Endothelial cell of umbilical vein (primary cell): ENCODE measurements around the gene IL36B. TPM values are rescaled to one million over a fixed set of nuclear protein-coding genes. Genes with fewer than 3 reads are reported as not detected.

Experiments used
- Bru-seq: library from RNA; stranded (reverse); fragments of 400-500 nt; gene quantifications from one replicate; lab custom pipeline; 2021; lab: Mats Ljungman, UMichigan
- BruChase-seq, 2 experiments: library from RNA; stranded (reverse); fragments of 400-500 nt; gene quantifications; one replicate each; lab custom pipeline; 2021; lab: Mats Ljungman, UMichigan
- BruUV-seq: library from RNA; stranded (reverse); fragments of 400-500 nt; replicated peaks from 2 replicates; lab custom pipeline; 2021; lab: Mats Ljungman, UMichigan
- CTCF ChIA-PET: fragments of 300-600, 350-600 bp; sonication (Branson Sonifier 250); formaldehyde crosslinking; loops from one replicate; lab custom pipeline; 2021; ENCODE audit warnings: antibody characterized with exemption, inconsistent platforms; lab: Charles Lee
- POLR2A ChIA-PET: fragments of 300-600, 350-600 bp; sonication (Branson Sonifier 250); formaldehyde crosslinking; loops from one replicate; lab custom pipeline; 2021; ENCODE audit warnings: antibody characterized with exemption, inconsistent platforms; lab: Charles Lee
- DNase-seq: peaks from one replicate; pipeline ENCODE4 v3.0.0-alpha.2; 2011; ENCODE audit warnings: low read depth, low spot score
- FAIRE-seq: peaks from 2 replicates; lab custom pipeline; 2011; peaks lifted over from hg19 to GRCh38; lab: Jason Lieb, UNC
- H2AFZ ChIP-seq: 2 replicates; pipeline ENCODE4 v1.6.0; 2012; ENCODE audit warnings: low read depth, low read length, control low read depth, inconsistent platforms
- H3K27ac ChIP-seq: 2 replicates; pipeline ENCODE4 v1.5.1; 2011; ENCODE audit warnings: low read depth, mild to moderate bottlenecking, control low read depth, low read length, moderate library complexity; ENCODE audit not compliant: insufficient read depth
- H3K27me3 ChIP-seq, 2 experiments: 2 replicates each; pipeline versions ENCODE4 v1.6.0 to v1.6.1; 2011; ENCODE audit warnings: low read length in 2 of 2, mixed read lengths in 1 of 2; ENCODE audit not compliant: control insufficient read depth in 2 of 2, insufficient read depth in 2 of 2
- H3K36me3 ChIP-seq, 2 experiments: 2 replicates in 1 of 2; 3 replicates in 1 of 2; pipeline ENCODE4 v1.5.1; 2011; ENCODE audit warnings: low read length in 2 of 2, mild to moderate bottlenecking in 1 of 2, moderate library complexity in 1 of 2; ENCODE audit not compliant: control insufficient read depth in 2 of 2, insufficient read depth in 2 of 2; ENCODE audit errors: extremely low read depth in 1 of 2
- H3K4me1 ChIP-seq: 3 replicates; pipeline ENCODE4 v1.5.1; 2011; ENCODE audit warnings: mild to moderate bottlenecking, low read length; ENCODE audit not compliant: control insufficient read depth, insufficient read depth; ENCODE audit errors: extremely low read depth
- H3K4me2 ChIP-seq: 2 replicates; pipeline ENCODE4 v1.6.1; 2011; ENCODE audit warnings: low read length, control low read depth, mixed read lengths; ENCODE audit not compliant: insufficient read depth
- H3K4me3 ChIP-seq, 3 experiments: fragments of 200-600 bp in 1 of 3; sonication (generic), shearing (Covaris generic) in 1 of 3; replicated peaks in 1 of 3; 2 replicates each; pipeline ENCODE4 v1.5.1; 2011 to 2016; ENCODE audit warnings: control low read depth in 3 of 3, low read length in 3 of 3, mild to moderate bottlenecking in 2 of 3, inconsistent platforms in 1 of 3, low read depth in 1 of 3, moderate library complexity in 1 of 3; ENCODE audit not compliant: insufficient read depth in 1 of 3
- H3K79me2 ChIP-seq: 2 replicates; pipeline ENCODE4 v1.6.0; 2012; ENCODE audit warnings: low read length, inconsistent platforms; ENCODE audit not compliant: control insufficient read depth, insufficient read depth
- H3K9ac ChIP-seq: replicated peaks from 2 replicates; pipeline ENCODE3; 2011; ENCODE audit warnings: low read length, control low read depth; ENCODE audit not compliant: insufficient read depth; ENCODE audit errors: extremely low read depth
- H3K9me1 ChIP-seq: replicated peaks from 3 replicates; pipeline ENCODE4 v1.6.0; 2011; ENCODE audit warnings: mild to moderate bottlenecking, low read length; ENCODE audit not compliant: control insufficient read depth, insufficient read depth; ENCODE audit errors: extremely low read depth
- H3K9me3 ChIP-seq: replicated peaks from 2 replicates; pipeline ENCODE4 v1.5.1; 2012; ENCODE audit warnings: low read length, inconsistent platforms; ENCODE audit not compliant: control insufficient read depth, insufficient read depth
- H4K20me1 ChIP-seq: replicated peaks from 2 replicates; pipeline ENCODE3; 2011; ENCODE audit warnings: mild to moderate bottlenecking, low read length; ENCODE audit not compliant: control insufficient read depth, insufficient read depth; ENCODE audit errors: extremely low read depth
- EZH2 ChIP-seq: IDR thresholded peaks from 2 replicates; pipeline ENCODE4 v1.6.1; 2012; ENCODE audit warnings: borderline replicate concordance, low read depth, mild to moderate bottlenecking, moderate library complexity, low read length, inconsistent platforms; ENCODE audit not compliant: severe bottlenecking
- FOS ChIP-seq: IDR thresholded peaks from 2 replicates; pipeline ENCODE4 v1.6.1; 2011; ENCODE audit warnings: mild to moderate bottlenecking, low read length, moderate library complexity, borderline replicate concordance; ENCODE audit not compliant: insufficient read depth
- GATA2 ChIP-seq: IDR thresholded peaks from 2 replicates; pipeline ENCODE4 v1.7.0; 2011; ENCODE audit warnings: low read depth, mild to moderate bottlenecking, moderate library complexity, mixed read lengths, low read length; ENCODE audit not compliant: insufficient read length, insufficient read depth
- JUN ChIP-seq: IDR thresholded peaks from 2 replicates; pipeline ENCODE4 v1.6.1; 2011; ENCODE audit warnings: borderline replicate concordance, low read depth; ENCODE audit not compliant: insufficient read length, insufficient read depth
- MYC ChIP-seq: IDR thresholded peaks from one replicate; pipeline ENCODE4 v1.6.1; 2011; ENCODE audit warnings: mild to moderate bottlenecking, low read depth, low read length
- POLR2A ChIP-seq: IDR thresholded peaks from 2 replicates; pipeline ENCODE4 v1.6.1; 2012; ENCODE audit warnings: low read depth, mild to moderate bottlenecking, control low read depth, low read length
- POLR2AphosphoS5 ChIP-seq: IDR thresholded peaks from 2 replicates; pipeline ENCODE4 v1.6.1; 2012; ENCODE audit warnings: low read depth, mild to moderate bottlenecking, control low read depth, low read length, moderate library complexity; ENCODE audit not compliant: insufficient read depth
- dilution Hi-C: fragments of 300-500 bp; cut with MboI; formaldehyde crosslinking; loops from one replicate; pipeline ENCODE4 v1.15.0; 2019; ENCODE audit warnings: low sequenced_read_pairs; ENCODE audit not compliant: extremely low pct_ligation_motif_present
- intact Hi-C: fragments of 100-400 bp; cut with micrococcal nuclease; formaldehyde crosslinking; loops from one replicate; pipeline ENCODE4 v1.10.0; 2022
- long read RNA-seq: library from polyadenylated mRNA; stranded (forward); transcript quantifications from one replicate; pipeline ENCODE4 v2.0.0, GENCODE V29; 2021
- polyA minus RNA-seq, 3 experiments: library from RNA; depleted of rRNA, polyadenylated mRNA; stranded (reverse); fragments of >200 nt; gene quantifications; 1 replicate in 1 of 3; 2 replicates in 2 of 3; pipeline ENCODE4 v1.2.3, GENCODE V29; 2011
- polyA plus RNA-seq, 4 experiments: library from polyadenylated mRNA; depleted of rRNA in 3 of 4; stranded (reverse) in 3 of 4; unstranded in 1 of 4; fragments of >200 nt; gene quantifications; 2 replicates each; pipeline versions ENCODE4 v1.2.1 to v1.2.3, GENCODE V29; 2011 to 2012; ENCODE audit warnings: missing spikeins in 1 of 4
- total RNA-seq: library from RNA; stranded (reverse); gene quantifications from 2 replicates; pipeline ENCODE4 v1.2.3, GENCODE V29; 2021
- TF ChIP-seq, protein P1 (sequence below), 2 donors: IDR thresholded peaks; 1 replicate in 1 of 2; 2 replicates in 1 of 2; pipeline ENCODE4 v1.5.1; 2011; ENCODE audit warnings: low read length in 2 of 2, mild to moderate bottlenecking in 2 of 2, moderate library complexity in 2 of 2, control low read depth in 1 of 2, inconsistent platforms in 1 of 2, low read depth in 1 of 2; ENCODE audit not compliant: insufficient read depth in 1 of 2; ENCODE audit errors: extremely low read depth in 1 of 2
- TF ChIP-seq, protein P2 (sequence below): IDR thresholded peaks from 2 replicates; pipeline ENCODE4 v1.6.1; 2011; ENCODE audit not compliant: insufficient read depth, insufficient read length

The IL36B gene
- total RNA-seq = not detected in 2 replicates
- not detected in 2 replicates for polyA plus RNA-seq
- polyA plus RNA-seq (2011; cell fraction: cytosol; rRNA removed) = not detected in 2 replicates
- not detected in 2 replicates for polyA plus RNA-seq (2011; cell fraction: nucleus; rRNA removed)
- not detected in 2 replicates for polyA plus RNA-seq (2012)
- polyA minus RNA-seq = not detected in 2 replicates
- not detected for polyA minus RNA-seq (2011; cell fraction: cytosol; rRNA and poly(A)+ RNA removed)
- polyA minus RNA-seq (2011; cell fraction: nucleus; rRNA and poly(A)+ RNA removed) = not detected in 2 replicates
- Bru-seq, nascent RNA = not detected
- not detected for BruChase-seq, experiment 1, labeled RNA remaining after a 6-hour chase
- not detected for BruChase-seq, experiment 2, labeled RNA remaining after a 2-hour chase
- long read RNA-seq = 0 reads

DNA sequence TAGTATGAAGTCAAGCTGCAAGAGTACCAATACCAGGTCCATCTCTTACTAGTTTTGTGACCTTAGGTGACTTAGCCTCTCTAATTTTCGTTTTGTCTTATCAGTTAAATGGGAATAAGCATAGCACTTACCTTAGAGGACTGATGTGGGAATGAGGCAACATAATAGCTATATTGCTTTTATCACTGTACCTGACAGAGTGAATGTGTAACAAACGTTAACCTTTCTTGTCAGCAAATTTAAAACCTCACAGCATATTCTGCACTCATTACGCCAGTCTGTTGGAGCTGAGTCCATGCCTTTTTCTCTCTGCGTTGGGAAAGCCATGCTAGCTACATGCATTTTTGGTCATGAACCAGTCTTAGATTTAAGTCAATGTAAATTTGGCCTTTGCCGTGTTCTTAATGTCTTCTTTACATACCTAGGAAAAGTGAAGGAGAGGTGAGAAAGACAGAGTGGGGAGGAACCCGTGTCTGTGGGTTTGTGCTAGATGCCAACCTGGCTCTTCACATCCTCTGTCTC lies at the start of gene IL36B:
Gene IL36B, minus strand, starts transcription at position 472 of the 522 bp plus-strand sequence.
- H3K4me3 ChIP-seq = no peak within 1 kb of the TSS
- DNase-seq (no peak), FAIRE-seq (no peak)
- dilution Hi-C loops (no loop called here), intact Hi-C loops (no loop called here)
- no peak within 1 kb of the TSS for H3K4me2 ChIP-seq
- no peak within 1 kb of the TSS for H3K27ac ChIP-seq
- no peaks in the 10 kb centered on the region for H4K20me1 ChIP-seq
- TF ChIP-seq, protein P1, sequence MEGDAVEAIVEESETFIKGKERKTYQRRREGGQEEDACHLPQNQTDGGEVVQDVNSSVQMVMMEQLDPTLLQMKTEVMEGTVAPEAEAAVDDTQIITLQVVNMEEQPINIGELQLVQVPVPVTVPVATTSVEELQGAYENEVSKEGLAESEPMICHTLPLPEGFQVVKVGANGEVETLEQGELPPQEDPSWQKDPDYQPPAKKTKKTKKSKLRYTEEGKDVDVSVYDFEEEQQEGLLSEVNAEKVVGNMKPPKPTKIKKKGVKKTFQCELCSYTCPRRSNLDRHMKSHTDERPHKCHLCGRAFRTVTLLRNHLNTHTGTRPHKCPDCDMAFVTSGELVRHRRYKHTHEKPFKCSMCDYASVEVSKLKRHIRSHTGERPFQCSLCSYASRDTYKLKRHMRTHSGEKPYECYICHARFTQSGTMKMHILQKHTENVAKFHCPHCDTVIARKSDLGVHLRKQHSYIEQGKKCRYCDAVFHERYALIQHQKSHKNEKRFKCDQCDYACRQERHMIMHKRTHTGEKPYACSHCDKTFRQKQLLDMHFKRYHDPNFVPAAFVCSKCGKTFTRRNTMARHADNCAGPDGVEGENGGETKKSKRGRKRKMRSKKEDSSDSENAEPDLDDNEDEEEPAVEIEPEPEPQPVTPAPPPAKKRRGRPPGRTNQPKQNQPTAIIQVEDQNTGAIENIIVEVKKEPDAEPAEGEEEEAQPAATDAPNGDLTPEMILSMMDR (IDR thresholded peaks at IDR 0.05; ENCODE audit: extremely low read depth in 1 of 2, insufficient read depth in 1 of 2, low read depth in 1 of 2, low read length in 2 of 2) = no peak
- TF ChIP-seq FOS (no peak), JUN (no peak), POLR2AphosphoS5 (no peak), EZH2 (no peak), GATA2 (no peak), MYC (no peak), POLR2A (no peak)
- TF ChIP-seq, protein P2, sequence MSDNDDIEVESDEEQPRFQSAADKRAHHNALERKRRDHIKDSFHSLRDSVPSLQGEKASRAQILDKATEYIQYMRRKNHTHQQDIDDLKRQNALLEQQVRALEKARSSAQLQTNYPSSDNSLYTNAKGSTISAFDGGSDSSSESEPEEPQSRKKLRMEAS = no peak
- no peaks in the 10 kb centered on the region for H3K79me2 ChIP-seq
- no peaks in the 10 kb centered on the region for H3K36me3 ChIP-seq
- no peak within 1 kb of the TSS for H2AFZ ChIP-seq
- no peaks in the 10 kb centered on the region for H3K9me1 ChIP-seq
- CTCF ChIA-PET = no interaction called here
- no peak within 1 kb of the TSS for H3K9ac ChIP-seq
- H3K27me3 ChIP-seq = no peaks in the 10 kb centered on the region
- H3K4me1 ChIP-seq = no peaks in the 10 kb centered on the region
- no peaks in the 10 kb centered on the region for H3K9me3 ChIP-seq
- BruUV-seq = no TSS peak
- POLR2A ChIA-PET = no interaction called here
